ENCODE measurements around the gene MRPL33. TPM values are rescaled to one million over a fixed set of nuclear protein-coding genes. Genes with fewer than 3 reads are reported as not detected.
"Not testable (repeated sequence)": the region's sequence is repeated elsewhere in the genome, so short reads cannot be mapped to it uniquely, and the experiment has no call there.

The MRPL33 gene
- polyA plus RNA-seq, 3 donors = 67.4 to 341 (median 331) TPM

DNA sequence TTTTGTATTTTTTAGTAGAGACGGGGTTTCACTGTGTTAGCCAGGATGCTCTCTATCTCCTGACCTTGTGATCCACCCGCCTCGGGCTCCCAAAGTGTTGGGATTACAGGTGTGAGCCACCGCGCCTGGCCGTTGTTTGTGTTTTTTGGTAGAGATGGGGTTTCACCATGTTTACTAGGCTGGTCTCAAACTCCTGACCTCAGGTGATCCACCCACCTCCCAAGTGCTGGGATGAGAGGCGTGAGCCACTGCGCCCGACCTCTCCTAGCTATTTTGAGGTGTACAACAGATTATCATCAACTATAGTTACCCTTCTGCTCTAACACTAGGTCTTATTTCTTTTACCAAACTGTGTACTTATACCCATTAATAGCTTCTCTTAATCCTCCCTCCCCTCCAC is 28.9 kb upstream of the MRPL33 start:
- H3K79me2 ChIP-seq (ENCODE audit: insufficient read depth, low read length) = no peaks in the 10 kb centered on the region
- no peak overlapping the region for H3K27ac ChIP-seq (ENCODE audit: low read depth in 1 of 2, low read length in 2 of 2)
- intact Hi-C loops (cut with micrococcal nuclease) = no loop called here
- Mint-ChIP-seq H3K36me3 (no peaks in the 10 kb centered on the region), H3K4me3 (no peak overlapping the region), H3K4me1 (peaks cover 10% of the 10 kb centered on the region), H3K27ac (no peak overlapping the region), H3K27me3 (ENCODE audit: low read depth in 3 of 3) (peaks cover 0 to 5% (median 2%) of the 10 kb centered on the region in 3 donors), H3K9me3 (peaks cover 0 to 7% (median 3%) of the 10 kb centered on the region in 7 donors)
- no peak overlapping the region for H2AFZ ChIP-seq (ENCODE audit: insufficient read depth, low read depth, low read length, poor library complexity, severe bottlenecking)
- no peak overlapping the region for H3K4me3 ChIP-seq (replicated peaks in 1 of 3; ENCODE audit: low read depth in 2 of 3, low read length in 3 of 3)
- no peak overlapping the region for H3K9ac ChIP-seq (ENCODE audit: insufficient read depth, low read length, poor library complexity, severe bottlenecking)
- no CpG with 5 or more reads among the region's 9 CpGs for WGBS (ENCODE audit: insufficient coverage)
- H3K36me3 ChIP-seq (replicated peaks in 1 of 2; ENCODE audit: control insufficient read depth in 1 of 2, insufficient read depth in 2 of 2, low read length in 2 of 2) = no peaks in the 10 kb centered on the region
- no peaks in the 10 kb centered on the region for H3K9me3 ChIP-seq (replicated peaks in 1 of 2; ENCODE audit: control insufficient read depth in 1 of 2, insufficient read depth in 1 of 2, low read length in 2 of 2)
- DNase-seq = no peak
- no peaks in the 10 kb centered on the region for H4K20me1 ChIP-seq (ENCODE audit: insufficient read depth, low read length)
- no peak overlapping the region for H3K4me2 ChIP-seq (replicated peaks; ENCODE audit: extremely low read depth, low read length, poor library complexity, severe bottlenecking)
- TF ChIP-seq CTCF (IDR thresholded peaks at IDR 0.05) = no peak
- H3K4me1 ChIP-seq (ENCODE audit: control insufficient read depth in 1 of 2, insufficient read depth in 2 of 2, low read length in 2 of 2) = peaks cover 4 to 7% of the 10 kb centered on the region in 2 donors
- no peaks in the 10 kb centered on the region for H3K27me3 ChIP-seq (ENCODE audit: control insufficient read depth in 2 of 2, insufficient read depth in 2 of 2, low read length in 2 of 2)

DNA sequence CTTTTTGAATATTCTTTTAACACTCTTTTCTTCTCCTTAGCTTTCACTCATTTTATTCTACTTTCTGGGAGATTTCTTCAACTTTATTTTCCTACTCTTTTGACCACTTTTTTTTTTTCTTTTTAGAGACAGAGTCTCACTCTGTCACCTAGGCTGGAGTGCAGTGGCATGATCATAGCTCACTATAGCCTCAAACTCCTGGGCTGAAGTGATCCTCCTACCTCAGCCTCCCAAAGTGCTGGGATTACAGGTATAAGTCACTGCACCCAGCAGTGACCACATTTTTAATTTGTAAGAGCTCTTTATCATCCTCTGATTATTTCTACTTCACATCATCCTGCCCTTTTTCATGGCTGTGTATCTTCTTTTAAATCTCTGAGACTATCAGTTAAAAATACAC is 26.0 kb upstream of the MRPL33 start:
- H3K4me1 Mint-ChIP-seq; H3K4me3 Mint-ChIP-seq; H2AFZ ChIP-seq (ENCODE audit: insufficient read depth, low read depth, low read length, poor library complexity, severe bottlenecking); H3K27me3 ChIP-seq (ENCODE audit: control insufficient read depth in 2 of 2, insufficient read depth in 2 of 2, low read length in 2 of 2); H4K20me1 ChIP-seq (ENCODE audit: insufficient read depth, low read length); H3K27me3 Mint-ChIP-seq (ENCODE audit: low read depth in 3 of 3); H3K9ac ChIP-seq (ENCODE audit: insufficient read depth, low read length, poor library complexity, severe bottlenecking); DNase-seq; H3K79me2 ChIP-seq (ENCODE audit: insufficient read depth, low read length); H3K27ac ChIP-seq (ENCODE audit: low read depth in 1 of 2, low read length in 2 of 2); H3K4me2 ChIP-seq (replicated peaks; ENCODE audit: extremely low read depth, low read length, poor library complexity, severe bottlenecking); intact Hi-C loops (cut with micrococcal nuclease); H3K36me3 Mint-ChIP-seq; H3K4me1 ChIP-seq (ENCODE audit: control insufficient read depth in 1 of 2, insufficient read depth in 2 of 2, low read length in 2 of 2); H3K4me3 ChIP-seq (replicated peaks in 1 of 3; ENCODE audit: low read depth in 2 of 3, low read length in 3 of 3): not testable (repeated sequence)
- peaks cover 10 to 15% of the 10 kb centered on the region in 2 donors for H3K9me3 ChIP-seq (replicated peaks in 1 of 2; ENCODE audit: control insufficient read depth in 1 of 2, insufficient read depth in 1 of 2, low read length in 2 of 2)
- Mint-ChIP-seq H3K9me3 (peaks cover 14 to 27% (median 23%) of the 10 kb centered on the region in 7 donors), H3K27ac (peak overlapping the region in 1 of 7 donors; percentile 46)
- H3K36me3 ChIP-seq (replicated peaks in 1 of 2; ENCODE audit: control insufficient read depth in 1 of 2, insufficient read depth in 2 of 2, low read length in 2 of 2) = peaks cover 0 to 10% of the 10 kb centered on the region in 2 donors
